NCI-H446 (cell line): Measurements from ENCODE around the gene PDPR.
"Not testable (repeated sequence)": the region's sequence is repeated elsewhere in the genome, so short reads cannot be mapped to it uniquely, and the experiment has no call there.

ENCODE experiments used
- DNase-seq, 2 experiments: peaks; one replicate each; lab custom pipeline; 2025; lab: John Stamatoyannopoulos, UW

Gene PDPR

GRCh38 chr16:70128844-70129243 is 14.7 kb downstream of the PDPR start:
- not testable (repeated sequence) for DNase-seq

DNA sequence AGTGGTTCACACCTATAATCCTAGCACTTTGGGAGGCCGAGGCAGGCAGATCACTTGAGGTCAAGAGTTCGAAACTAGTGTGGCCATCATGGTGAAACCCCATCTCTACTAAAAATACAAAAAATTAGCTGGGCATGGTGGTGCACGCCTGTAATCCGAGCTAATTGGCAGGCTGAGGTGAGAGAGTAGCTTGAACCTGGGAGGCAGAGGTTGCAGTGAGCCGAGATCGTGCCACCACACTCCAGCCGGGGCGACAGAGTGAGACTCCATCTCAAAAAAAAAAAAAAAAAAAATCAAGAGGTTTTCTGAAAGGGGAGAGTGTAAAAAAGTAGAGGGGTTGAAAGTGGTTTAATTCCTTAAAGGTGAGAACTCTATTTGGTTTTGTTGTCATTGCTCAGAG is 21.7 kb downstream of the PDPR start:
- not testable (repeated sequence) for DNase-seq

GRCh38 chr16:70136595-70136994 is 22.5 kb downstream of the PDPR start:
- DNase-seq: not testable (repeated sequence)

DNA sequence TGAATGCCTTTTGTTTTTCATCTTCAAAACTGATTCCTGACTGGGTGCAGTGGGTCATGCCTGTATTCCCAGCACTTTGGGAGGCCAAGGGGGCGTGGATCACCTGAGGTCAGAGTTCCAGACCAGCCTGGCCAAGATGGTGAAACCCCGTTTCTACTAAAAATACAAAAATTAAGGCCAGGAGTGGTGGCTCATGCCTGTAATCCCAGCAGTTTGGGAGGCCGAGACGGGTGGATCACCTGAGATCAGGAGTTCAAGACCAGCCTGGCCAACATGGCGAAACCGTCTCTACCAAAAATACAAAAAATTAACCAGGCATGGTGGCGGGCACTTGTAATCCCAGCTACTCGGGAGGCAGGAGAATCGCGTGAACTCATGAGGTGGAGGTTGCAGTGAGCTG is 28.6 kb downstream of the PDPR start:
- not testable (repeated sequence) for DNase-seq

DNA sequence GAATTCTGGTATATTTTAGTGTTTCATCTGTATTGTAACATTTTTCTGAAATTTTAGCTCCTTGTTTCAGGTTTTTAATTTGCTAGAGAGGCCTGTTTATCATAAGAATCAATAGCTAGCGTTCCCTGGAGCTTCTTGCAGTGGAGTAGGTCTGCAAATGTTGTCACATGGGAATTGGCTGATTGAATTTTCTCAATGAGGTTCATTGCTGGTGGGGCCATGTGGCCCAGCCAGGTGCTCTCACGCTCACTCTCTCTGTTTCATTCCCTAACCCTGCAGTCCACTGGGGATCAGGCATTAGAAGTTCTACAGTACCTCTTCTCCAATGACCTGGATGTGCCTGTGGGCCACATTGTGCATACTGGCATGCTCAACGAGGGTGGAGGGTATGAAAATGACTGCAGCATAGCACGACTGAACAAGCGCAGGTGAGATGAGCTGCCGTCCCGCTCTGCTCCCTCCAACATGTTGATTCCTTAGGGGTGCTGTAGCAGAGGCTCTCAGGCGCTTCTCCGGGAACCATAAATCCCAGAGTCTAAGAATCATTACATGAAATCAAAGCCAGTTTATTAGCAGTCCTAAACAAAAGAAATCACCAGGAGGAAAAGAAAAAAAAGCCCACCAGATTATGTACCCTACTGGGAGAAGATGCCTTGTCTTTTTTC is 29.2 kb downstream of the PDPR start:
- DNase-seq: not testable (repeated sequence)

- not testable (repeated sequence) for DNase-seq
Observed at GRCh38 chr16:70147853-70148252, 33.7 kb downstream of the PDPR start.

DNA sequence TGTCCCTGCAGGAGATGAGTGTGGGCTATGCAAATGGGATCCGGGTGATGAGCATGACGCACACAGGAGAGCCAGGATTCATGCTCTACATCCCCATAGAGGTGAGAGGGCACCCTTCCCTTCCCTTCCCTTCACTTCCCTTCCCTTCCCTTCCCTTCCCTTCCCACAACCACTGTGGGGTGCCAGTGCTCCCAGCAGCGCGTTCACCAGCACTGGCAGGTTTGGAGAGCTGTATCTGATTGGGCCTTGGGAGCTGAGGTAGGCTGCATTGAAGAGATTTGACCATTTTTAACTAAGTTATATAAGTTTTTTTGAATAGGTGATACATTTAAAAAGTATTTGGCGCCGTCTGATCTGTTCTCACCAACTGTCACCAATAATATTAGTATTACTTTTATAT is 34.3 kb downstream of the PDPR start:
- not testable (repeated sequence) for DNase-seq

DNA sequence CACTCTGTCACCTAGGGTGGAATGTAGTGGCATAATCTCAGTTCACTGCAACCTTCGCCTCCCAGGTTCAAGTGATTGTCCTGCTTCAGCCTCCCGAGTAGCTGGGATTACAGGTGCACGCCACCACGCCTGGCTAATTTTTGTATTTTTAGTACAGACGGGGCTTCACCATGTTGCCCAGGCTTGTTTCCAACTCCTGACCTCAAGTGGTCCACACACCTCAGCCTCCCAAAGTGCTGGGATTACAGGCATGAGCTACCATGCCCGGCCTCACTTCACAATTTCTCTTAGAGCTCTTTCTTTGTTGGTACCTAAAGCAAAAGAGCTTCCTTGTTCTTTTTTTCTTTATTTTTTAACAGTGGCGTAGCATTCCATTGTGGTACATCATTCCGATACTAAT is 35.2 kb downstream of the PDPR start:
- DNase-seq: not testable (repeated sequence)

DNA sequence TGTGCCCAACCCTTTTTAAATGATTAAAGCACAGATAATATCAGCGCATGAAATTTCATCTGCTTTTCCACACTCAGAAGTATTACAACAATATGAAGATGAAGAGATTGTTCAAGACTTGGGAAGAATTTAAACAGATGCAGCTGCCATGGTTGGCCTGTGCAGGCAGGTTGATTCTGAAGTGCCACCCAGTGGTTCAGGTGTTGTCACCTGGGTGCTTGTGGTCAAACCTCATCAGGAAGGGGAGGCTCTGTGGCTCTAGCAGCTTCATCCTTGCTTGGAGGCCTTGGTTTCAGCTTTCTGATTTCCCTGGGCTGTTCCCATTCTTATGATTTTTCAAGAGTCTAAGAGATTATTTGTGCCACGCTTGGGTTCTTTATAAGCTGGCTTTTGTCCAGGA is 37.3 kb downstream of the PDPR start:
- no peak for DNase-seq

- DNase-seq: no peak
Observed at GRCh38 chr16:70151941-70152509, 37.9 kb downstream of the PDPR start.

DNA sequence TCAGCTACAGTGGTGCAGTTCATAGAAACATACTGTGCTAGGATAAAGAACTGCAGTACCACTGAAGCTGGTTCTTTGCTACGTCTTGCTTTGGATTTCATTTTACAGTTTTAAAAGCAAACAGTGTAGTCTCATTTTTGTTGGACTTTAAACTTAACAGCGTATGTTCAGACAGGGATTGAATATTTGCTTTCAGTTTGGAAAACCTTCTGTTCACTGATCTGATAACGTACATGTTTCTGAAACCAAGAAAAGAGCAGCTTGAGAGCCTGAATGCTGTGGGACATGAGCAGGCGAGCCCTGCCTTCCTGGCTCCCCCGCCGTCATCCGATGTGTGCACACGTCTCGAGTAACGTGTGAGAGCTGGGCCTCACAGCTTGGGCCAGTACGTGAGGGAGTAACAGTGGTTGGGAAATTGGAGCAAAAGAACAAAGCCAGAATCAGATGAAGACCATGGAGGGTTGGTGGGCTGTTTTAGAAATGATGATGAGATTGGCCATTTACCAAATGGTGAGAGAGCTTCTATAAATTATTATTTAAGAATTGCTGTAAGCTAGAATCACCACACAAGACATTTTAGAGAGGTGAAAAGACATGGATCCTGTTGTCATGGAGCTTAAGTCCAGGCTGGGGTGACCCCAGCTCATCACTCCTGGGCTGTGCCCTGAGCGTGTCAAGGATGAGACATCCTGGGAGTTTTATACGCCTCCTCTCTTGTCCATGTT is 38.6 kb downstream of the PDPR start:
- no peak for DNase-seq

- not testable (repeated sequence) for DNase-seq
Observed at GRCh38 chr16:70154736-70155135, 40.6 kb downstream of the PDPR start.

GRCh38 chr16:70156207-70156978 is 42.3 kb downstream of the PDPR start:
- DNase-seq: no peak

- DNase-seq: no peak
Observed at GRCh38 chr16:70157105-70157476, 43.0 kb downstream of the PDPR start.

- DNase-seq: no peak
Observed at GRCh38 chr16:70157477-70158260, 43.5 kb downstream of the PDPR start.

GRCh38 chr16:70158261-70158939 is 44.3 kb downstream of the PDPR start:
- DNase-seq: no peak

GRCh38 chr16:70159355-70160348 is 45.5 kb downstream of the PDPR start:
- no peak for DNase-seq

- no peak for DNase-seq
Observed at GRCh38 chr16:70160388-70160787, 46.3 kb downstream of the PDPR start.

- no peak for DNase-seq
Observed at GRCh38 chr16:70160821-70161220, 46.7 kb downstream of the PDPR start.

GRCh38 chr16:70161350-70161749 is 47.2 kb downstream of the PDPR start:
- no peak for DNase-seq
